TTC549 (cell line): ENCODE measurements around the gene TNFRSF1B.
A peak's percentile ranks its signal among the peaks of the same experiment; 100 is the strongest.

Experiments used
- FAIRE-seq: peaks from 2 replicates; lab custom pipeline; 2012; peaks lifted over from hg19 to GRCh38; lab: Jason Lieb, UNC

The TNFRSF1B gene

DNA sequence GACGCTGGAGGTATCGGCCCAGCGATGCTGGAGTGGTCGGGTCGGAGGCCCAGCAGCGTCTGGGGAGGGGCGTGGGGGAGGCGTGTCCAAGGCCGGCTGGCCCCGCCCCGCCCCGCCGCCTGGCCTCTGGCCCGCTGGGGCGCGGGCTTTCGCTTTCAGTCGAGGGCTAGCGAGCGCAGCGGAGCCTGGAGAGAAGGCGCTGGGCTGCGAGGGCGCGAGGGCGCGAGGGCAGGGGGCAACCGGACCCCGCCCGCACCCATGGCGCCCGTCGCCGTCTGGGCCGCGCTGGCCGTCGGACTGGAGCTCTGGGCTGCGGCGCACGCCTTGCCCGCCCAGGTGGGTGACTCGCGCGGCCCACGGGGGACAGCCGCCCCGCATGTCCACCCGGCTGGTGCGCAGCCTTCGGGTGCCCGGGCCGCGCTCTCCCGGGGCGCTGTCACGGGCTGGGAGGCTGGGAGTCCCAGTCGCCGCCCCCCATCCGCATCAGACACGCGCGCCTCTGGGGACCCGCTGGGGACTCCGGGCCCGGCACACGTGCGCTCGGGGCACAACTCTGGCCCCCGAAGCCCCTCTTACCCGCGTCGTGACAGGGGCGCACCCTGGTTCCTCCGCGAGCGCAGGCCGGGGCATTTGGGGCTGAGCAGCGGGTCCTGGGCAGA, at the start of gene TNFRSF1B:
Gene TNFRSF1B, plus strand, starts transcription at position 158 of the 659 bp plus-strand sequence. Its CDS starts 101 bp downstream, at position 259.
- no peak for FAIRE-seq

DNA sequence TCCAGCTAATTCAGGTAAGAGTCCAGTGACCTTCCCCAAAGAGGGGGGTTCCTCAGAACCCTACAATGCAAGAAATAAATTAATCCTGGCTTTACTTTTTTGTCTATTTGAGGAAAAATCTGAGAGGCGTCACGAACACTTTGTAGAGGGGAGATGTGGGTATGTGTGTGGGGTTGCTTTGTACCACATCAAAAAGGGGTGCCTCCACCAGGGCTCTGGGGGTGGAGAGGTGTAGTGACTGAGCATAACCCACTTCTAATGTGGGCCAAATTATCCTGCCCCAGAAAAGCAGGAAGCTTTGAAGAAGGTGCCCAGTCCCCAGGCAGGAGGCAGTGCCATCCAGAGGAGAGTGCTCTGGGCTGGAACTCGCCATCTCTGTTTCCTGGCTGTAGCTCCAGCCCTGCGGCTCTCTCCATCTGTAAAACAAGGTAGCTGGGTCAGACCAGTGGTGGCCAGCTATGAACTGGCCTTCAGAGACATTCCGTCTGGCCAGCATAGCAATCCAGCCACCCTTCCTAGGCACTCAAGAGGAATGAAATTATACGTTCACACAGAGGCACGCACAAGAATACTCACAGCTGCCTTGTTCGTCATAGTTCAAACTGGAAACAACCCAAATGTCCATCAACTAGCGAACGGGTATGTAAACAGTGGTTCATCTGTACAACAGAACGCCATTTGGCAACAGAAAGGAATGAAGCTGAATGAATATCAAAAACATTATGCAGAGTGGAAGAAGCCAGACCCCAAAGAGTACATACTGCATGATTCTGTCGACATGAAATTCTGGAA, 45.4 kb upstream of the TNFRSF1B start:
- no peak for FAIRE-seq

DNA sequence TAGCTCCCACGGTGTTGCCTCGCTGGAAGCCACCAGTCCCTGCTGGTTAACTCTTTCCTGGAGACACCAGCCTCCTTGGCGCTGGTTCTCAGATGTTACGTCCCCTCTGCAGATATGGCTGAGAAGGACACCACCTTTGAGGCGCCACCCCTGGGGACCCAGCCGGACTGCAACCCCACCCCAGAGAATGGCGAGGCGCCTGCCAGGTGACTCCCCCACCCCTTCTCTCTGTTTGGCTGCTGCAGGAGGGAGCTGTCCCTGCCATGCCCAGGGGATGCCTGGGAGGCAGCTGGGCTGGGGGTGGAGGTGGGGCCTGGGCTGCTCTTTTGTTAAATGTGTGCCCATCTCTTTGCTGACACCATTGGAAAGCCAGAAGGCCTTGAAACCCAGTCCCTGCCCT, 43.6 kb upstream of the TNFRSF1B start:
- no peak for FAIRE-seq

DNA sequence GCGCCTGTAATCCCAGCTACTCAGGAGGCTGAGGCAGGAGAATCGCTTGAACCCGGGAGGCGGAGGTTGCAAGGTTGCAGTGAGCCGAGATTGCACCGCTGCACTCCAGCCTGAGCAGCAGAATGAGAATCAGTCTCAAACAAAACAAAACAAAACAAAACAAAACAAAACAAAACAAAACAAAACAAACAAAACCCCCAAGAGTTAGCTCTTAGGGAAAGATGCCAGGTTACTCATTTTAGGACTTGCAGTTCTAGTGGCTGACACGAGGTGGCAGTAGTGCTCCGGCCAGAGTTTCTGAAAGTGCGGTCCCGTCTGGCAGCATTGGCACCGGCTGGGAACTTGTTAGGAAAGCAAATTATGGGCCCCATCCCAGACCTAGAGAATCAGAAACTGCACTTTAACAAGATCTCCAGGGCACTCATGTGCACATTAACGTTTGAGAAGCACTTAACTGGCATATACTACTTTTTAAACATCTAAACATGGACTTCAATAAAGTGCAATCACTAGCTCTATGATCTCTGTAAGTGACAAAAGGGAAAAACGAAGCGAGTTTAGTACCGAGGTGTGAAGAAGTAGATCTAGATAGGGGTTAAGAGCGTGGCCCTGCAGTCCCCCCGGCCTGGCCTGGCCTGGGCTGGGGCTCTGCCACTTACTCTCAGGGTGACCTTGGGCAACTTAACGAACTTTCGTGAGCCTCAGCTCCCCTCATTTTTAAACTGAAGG, 41.9 kb upstream of the TNFRSF1B start:
- FAIRE-seq = peak; percentile 38

- FAIRE-seq = no peak
Observed at GRCh38 chr1:12125422-12126355, 41.1 kb upstream of the TNFRSF1B start.

GRCh38 chr1:12126781-12127180, 40.0 kb upstream of the TNFRSF1B start:
- no peak for FAIRE-seq

DNA sequence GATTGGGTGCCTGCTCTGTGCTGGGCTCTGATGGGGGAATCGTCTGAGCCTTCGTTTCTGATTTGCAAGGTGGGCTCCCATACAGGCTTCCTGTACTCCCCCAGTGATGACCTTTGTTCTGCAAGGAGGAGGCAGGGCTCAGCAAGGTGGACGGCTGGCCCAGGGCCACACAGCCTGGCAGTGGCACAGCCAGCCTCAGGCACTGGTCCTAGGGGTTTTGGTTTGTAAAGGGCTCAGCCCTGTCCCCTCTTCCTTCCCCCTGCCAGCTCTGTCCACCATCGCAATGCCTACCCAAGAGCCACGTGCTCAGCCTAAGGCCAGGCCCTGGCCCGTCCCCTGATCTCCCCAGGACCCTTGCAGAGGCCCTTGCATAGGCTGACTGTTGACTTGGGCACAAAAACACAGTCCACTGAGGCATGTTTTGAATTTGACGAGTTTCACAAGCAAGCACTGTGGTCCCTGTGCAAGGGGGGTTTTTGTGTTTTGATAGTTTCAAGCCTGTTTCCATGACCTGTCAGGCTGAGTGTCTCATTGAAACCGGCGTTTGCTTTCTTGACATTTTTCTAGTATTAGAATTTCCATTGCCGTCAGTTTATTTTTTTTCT, 39.5 kb upstream of the TNFRSF1B start:
- FAIRE-seq = no peak

GRCh38 chr1:12128120-12128519, 38.7 kb upstream of the TNFRSF1B start:
- no peak for FAIRE-seq

DNA sequence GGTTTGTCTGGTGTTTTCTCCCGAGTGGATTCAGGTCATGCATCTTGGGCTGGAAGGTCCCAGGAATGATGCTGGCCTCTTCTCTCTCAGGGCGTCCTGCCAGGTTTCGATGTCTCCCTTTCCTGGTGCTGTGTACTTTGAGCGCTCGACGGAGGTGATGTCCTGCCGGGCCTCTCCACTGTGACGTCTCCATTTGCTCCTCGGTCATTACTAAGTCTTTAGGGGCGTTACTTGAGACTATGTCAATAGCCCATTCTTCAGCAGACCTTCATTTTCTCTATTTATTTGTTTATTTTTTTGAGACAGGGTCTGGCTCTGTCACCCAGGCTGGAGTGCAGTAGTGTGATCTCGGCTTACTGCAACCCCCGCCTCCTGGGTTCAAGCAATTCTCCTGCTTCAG, 37.2 kb upstream of the TNFRSF1B start:
- no peak for FAIRE-seq

GRCh38 chr1:12130466-12131130, 36.2 kb upstream of the TNFRSF1B start:
- FAIRE-seq = no peak

- FAIRE-seq = no peak
Observed at GRCh38 chr1:12132078-12132477, 34.7 kb upstream of the TNFRSF1B start.

- no peak for FAIRE-seq
Observed at GRCh38 chr1:12134716-12135115, 32.1 kb upstream of the TNFRSF1B start.

DNA sequence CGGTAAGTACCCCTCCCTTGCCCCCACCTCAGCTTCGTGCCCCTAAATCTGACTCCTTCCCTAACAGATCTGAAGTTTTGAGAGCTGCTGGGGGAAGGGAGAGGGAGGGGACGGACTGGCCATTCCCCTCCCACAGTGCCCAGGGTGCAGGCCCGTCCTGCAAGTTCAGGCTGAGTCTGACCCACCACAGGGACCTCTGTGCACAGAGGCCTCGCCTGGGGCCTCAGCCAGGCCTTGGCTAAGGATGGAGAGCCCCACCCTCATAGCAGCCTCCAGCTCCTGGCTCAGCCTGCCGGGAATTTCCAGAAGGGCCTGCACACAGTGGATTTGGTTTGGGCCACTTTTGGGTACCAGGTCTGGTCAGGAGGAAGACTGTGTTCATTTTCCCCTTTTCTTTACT, 31.2 kb upstream of the TNFRSF1B start:
- FAIRE-seq = no peak

DNA sequence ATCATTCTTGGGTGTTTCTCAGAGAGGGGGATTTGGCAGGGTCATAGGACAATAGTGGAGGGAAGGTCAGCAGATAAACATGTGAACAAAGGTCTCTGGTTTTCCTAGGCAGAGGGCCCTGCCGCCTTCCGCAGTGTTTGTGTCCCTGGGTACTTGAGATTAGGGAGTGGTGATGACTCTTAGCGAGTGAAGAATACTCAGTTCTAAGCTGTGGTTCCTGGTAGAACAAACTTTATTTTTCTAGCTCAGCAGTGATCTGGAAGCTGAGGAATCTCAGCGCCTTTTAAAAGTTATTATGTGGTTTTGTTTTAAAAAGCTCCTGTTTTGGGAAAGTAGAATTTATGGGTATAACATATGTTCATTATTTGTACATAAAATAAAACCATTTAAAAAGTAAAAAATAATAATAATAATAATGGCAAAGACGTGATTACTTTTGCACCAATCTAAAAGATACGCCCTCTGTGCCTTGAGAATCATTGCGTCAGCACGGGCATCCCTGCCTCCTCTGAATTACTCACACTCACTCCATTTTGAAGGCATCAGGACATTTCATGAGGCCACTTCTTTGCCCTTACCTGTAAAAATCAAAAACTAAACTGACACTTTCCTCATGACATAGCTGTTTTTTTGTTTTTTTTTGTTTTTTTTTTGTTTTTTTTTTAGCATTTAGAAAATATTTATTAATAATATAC, 29.7 kb upstream of the TNFRSF1B start:
- no peak for FAIRE-seq

DNA sequence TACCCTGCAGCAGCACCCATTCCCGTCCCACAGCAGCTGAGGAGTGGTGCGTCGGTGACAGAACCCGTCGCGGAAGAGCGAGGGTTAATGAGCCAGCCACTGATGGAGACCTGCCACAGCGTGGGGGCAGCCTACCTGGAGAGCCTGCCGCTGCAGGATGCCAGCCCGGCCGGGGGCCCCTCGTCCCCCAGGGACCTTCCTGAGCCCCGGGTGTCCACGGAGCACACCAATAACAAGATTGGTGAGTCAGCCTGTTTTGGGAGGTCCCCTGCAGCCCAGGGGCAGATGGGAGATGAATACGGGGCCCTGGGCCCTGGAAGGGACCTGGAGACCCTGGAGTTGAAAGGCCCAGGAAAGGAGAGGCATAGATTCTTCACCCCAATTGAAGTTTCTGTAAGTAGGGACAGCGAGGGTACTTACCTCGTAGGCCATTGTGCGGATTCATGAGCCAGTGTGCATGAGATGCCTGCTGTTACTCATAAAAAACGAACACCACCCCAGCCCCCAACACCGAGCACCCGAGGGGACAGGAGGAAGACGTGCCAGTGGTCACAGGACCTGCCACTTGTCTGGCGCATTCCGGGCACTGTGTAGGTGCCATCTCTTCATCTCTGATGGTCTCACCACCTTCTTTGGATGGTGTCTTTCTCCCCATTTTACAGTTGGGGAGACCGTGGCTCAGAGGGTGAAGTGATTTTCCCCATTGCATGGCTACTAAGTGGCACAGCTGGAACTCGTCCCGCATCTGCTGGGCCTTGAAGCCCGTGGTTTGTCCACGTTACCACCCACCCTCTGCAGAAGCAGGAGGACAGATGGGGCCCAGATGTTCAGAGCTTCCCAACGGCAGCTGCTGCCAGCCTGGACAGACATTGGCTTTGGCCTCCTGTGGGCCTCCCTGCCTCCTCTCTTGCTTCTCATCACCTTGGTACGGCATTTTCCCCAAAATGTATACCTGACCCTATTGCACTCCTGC, 28.3 kb upstream of the TNFRSF1B start:
- no peak for FAIRE-seq

- no peak for FAIRE-seq
Observed at GRCh38 chr1:12140016-12140415, 26.8 kb upstream of the TNFRSF1B start.

DNA sequence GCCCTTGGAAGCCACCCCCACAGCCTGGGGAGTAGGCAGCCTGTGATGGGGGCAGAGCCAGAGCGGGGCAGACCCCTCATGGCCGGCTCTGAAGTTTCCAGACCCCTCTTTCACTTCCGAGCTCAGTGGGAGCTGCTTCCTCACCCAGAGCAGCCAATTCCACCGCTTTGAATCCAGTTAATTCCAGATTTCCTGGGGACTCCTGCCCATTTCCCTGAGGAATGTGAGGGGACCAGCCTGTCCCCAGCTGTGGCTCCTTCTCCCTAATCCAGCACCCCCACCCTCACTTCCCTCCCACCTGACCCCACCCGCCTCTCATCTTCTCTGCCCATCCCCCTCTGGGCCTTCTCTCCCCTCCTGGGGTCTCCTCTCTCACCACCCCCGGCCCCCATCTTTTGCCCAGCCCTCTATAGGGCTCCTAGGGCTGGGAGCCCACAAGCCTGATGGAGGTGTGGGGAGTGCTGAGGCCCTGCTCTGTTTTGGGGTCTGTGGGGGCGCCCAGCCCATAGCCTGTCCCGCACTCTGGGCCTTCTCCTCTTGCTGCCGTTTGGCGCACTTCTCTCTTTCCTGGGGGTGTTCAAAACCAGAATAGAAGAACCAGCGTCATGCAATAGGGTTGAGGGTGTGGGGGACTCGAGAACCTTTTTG, 26.2 kb upstream of the TNFRSF1B start:
- no peak for FAIRE-seq

- no peak for FAIRE-seq
Observed at GRCh38 chr1:12141163-12141850, 25.5 kb upstream of the TNFRSF1B start.
